Endothelial cell of umbilical vein (primary cell): ENCODE results near the gene TFAM. TPM values are rescaled to one million over a fixed set of nuclear protein-coding genes. Genes with fewer than 3 reads are reported as not detected.

Source experiments
- BruUV-seq: library from RNA; stranded (reverse); fragments of 400-500 nt; replicated peaks from 2 replicates; lab custom pipeline; 2021; lab: Mats Ljungman, UMichigan
- CTCF ChIA-PET: fragments of 300-600, 350-600 bp; sonication (Branson Sonifier 250); formaldehyde crosslinking; loops from one replicate; lab custom pipeline; 2021; ENCODE audit warnings: antibody characterized with exemption, inconsistent platforms; lab: Charles Lee
- POLR2A ChIA-PET: fragments of 300-600, 350-600 bp; sonication (Branson Sonifier 250); formaldehyde crosslinking; loops from one replicate; lab custom pipeline; 2021; ENCODE audit warnings: antibody characterized with exemption, inconsistent platforms; lab: Charles Lee
- DNase-seq: peaks from one replicate; pipeline ENCODE4 v3.0.0-alpha.2; 2011; ENCODE audit warnings: low read depth, low spot score
- FAIRE-seq: peaks from 2 replicates; lab custom pipeline; 2011; peaks lifted over from hg19 to GRCh38; lab: Jason Lieb, UNC
- H2AFZ ChIP-seq: 2 replicates; pipeline ENCODE4 v1.6.0; 2012; ENCODE audit warnings: low read depth, low read length, control low read depth, inconsistent platforms
- H3K27ac ChIP-seq: 2 replicates; pipeline ENCODE4 v1.5.1; 2011; ENCODE audit warnings: low read depth, mild to moderate bottlenecking, control low read depth, low read length, moderate library complexity; ENCODE audit not compliant: insufficient read depth
- H3K27me3 ChIP-seq, 2 experiments: 2 replicates each; pipeline versions ENCODE4 v1.6.0 to v1.6.1; 2011; ENCODE audit warnings: low read length in 2 of 2, mixed read lengths in 1 of 2; ENCODE audit not compliant: control insufficient read depth in 2 of 2, insufficient read depth in 2 of 2
- H3K36me3 ChIP-seq, 2 experiments: 2 replicates in 1 of 2; 3 replicates in 1 of 2; pipeline ENCODE4 v1.5.1; 2011; ENCODE audit warnings: low read length in 2 of 2, mild to moderate bottlenecking in 1 of 2, moderate library complexity in 1 of 2; ENCODE audit not compliant: control insufficient read depth in 2 of 2, insufficient read depth in 2 of 2; ENCODE audit errors: extremely low read depth in 1 of 2
- H3K4me1 ChIP-seq: 3 replicates; pipeline ENCODE4 v1.5.1; 2011; ENCODE audit warnings: mild to moderate bottlenecking, low read length; ENCODE audit not compliant: control insufficient read depth, insufficient read depth; ENCODE audit errors: extremely low read depth
- H3K4me2 ChIP-seq: 2 replicates; pipeline ENCODE4 v1.6.1; 2011; ENCODE audit warnings: low read length, control low read depth, mixed read lengths; ENCODE audit not compliant: insufficient read depth
- H3K4me3 ChIP-seq, 3 experiments: fragments of 200-600 bp in 1 of 3; sonication (generic), shearing (Covaris generic) in 1 of 3; replicated peaks in 1 of 3; 2 replicates each; pipeline ENCODE4 v1.5.1; 2011 to 2016; ENCODE audit warnings: control low read depth in 3 of 3, low read length in 3 of 3, mild to moderate bottlenecking in 2 of 3, inconsistent platforms in 1 of 3, low read depth in 1 of 3, moderate library complexity in 1 of 3; ENCODE audit not compliant: insufficient read depth in 1 of 3
- H3K79me2 ChIP-seq: 2 replicates; pipeline ENCODE4 v1.6.0; 2012; ENCODE audit warnings: low read length, inconsistent platforms; ENCODE audit not compliant: control insufficient read depth, insufficient read depth
- H3K9ac ChIP-seq: replicated peaks from 2 replicates; pipeline ENCODE3; 2011; ENCODE audit warnings: low read length, control low read depth; ENCODE audit not compliant: insufficient read depth; ENCODE audit errors: extremely low read depth
- H3K9me1 ChIP-seq: replicated peaks from 3 replicates; pipeline ENCODE4 v1.6.0; 2011; ENCODE audit warnings: mild to moderate bottlenecking, low read length; ENCODE audit not compliant: control insufficient read depth, insufficient read depth; ENCODE audit errors: extremely low read depth
- H3K9me3 ChIP-seq: replicated peaks from 2 replicates; pipeline ENCODE4 v1.5.1; 2012; ENCODE audit warnings: low read length, inconsistent platforms; ENCODE audit not compliant: control insufficient read depth, insufficient read depth
- H4K20me1 ChIP-seq: replicated peaks from 2 replicates; pipeline ENCODE3; 2011; ENCODE audit warnings: mild to moderate bottlenecking, low read length; ENCODE audit not compliant: control insufficient read depth, insufficient read depth; ENCODE audit errors: extremely low read depth
- CTCF ChIP-seq, 2 donors: IDR thresholded peaks; 1 replicate in 1 of 2; 2 replicates in 1 of 2; pipeline ENCODE4 v1.5.1; 2011; ENCODE audit warnings: low read length in 2 of 2, mild to moderate bottlenecking in 2 of 2, moderate library complexity in 2 of 2, control low read depth in 1 of 2, inconsistent platforms in 1 of 2, low read depth in 1 of 2; ENCODE audit not compliant: insufficient read depth in 1 of 2; ENCODE audit errors: extremely low read depth in 1 of 2
- EZH2 ChIP-seq: IDR thresholded peaks from 2 replicates; pipeline ENCODE4 v1.6.1; 2012; ENCODE audit warnings: borderline replicate concordance, low read depth, mild to moderate bottlenecking, moderate library complexity, low read length, inconsistent platforms; ENCODE audit not compliant: severe bottlenecking
- FOS ChIP-seq: IDR thresholded peaks from 2 replicates; pipeline ENCODE4 v1.6.1; 2011; ENCODE audit warnings: mild to moderate bottlenecking, low read length, moderate library complexity, borderline replicate concordance; ENCODE audit not compliant: insufficient read depth
- GATA2 ChIP-seq: IDR thresholded peaks from 2 replicates; pipeline ENCODE4 v1.7.0; 2011; ENCODE audit warnings: low read depth, mild to moderate bottlenecking, moderate library complexity, mixed read lengths, low read length; ENCODE audit not compliant: insufficient read length, insufficient read depth
- JUN ChIP-seq: IDR thresholded peaks from 2 replicates; pipeline ENCODE4 v1.6.1; 2011; ENCODE audit warnings: borderline replicate concordance, low read depth; ENCODE audit not compliant: insufficient read length, insufficient read depth
- MAX ChIP-seq: IDR thresholded peaks from 2 replicates; pipeline ENCODE4 v1.6.1; 2011; ENCODE audit not compliant: insufficient read depth, insufficient read length
- MYC ChIP-seq: IDR thresholded peaks from one replicate; pipeline ENCODE4 v1.6.1; 2011; ENCODE audit warnings: mild to moderate bottlenecking, low read depth, low read length
- POLR2A ChIP-seq: IDR thresholded peaks from 2 replicates; pipeline ENCODE4 v1.6.1; 2012; ENCODE audit warnings: low read depth, mild to moderate bottlenecking, control low read depth, low read length
- POLR2AphosphoS5 ChIP-seq: IDR thresholded peaks from 2 replicates; pipeline ENCODE4 v1.6.1; 2012; ENCODE audit warnings: low read depth, mild to moderate bottlenecking, control low read depth, low read length, moderate library complexity; ENCODE audit not compliant: insufficient read depth
- dilution Hi-C: fragments of 300-500 bp; cut with MboI; formaldehyde crosslinking; loops from one replicate; pipeline ENCODE4 v1.15.0; 2019; ENCODE audit warnings: low sequenced_read_pairs; ENCODE audit not compliant: extremely low pct_ligation_motif_present
- intact Hi-C: fragments of 100-400 bp; cut with micrococcal nuclease; formaldehyde crosslinking; loops from one replicate; pipeline ENCODE4 v1.10.0; 2022
- polyA plus RNA-seq, 4 experiments: library from polyadenylated mRNA; depleted of rRNA in 3 of 4; stranded (reverse) in 3 of 4; unstranded in 1 of 4; fragments of >200 nt; gene quantifications; 2 replicates each; pipeline versions ENCODE4 v1.2.1 to v1.2.3, GENCODE V29; 2011 to 2012; ENCODE audit warnings: missing spikeins in 1 of 4
- total RNA-seq: library from RNA; stranded (reverse); gene quantifications from 2 replicates; pipeline ENCODE4 v1.2.3, GENCODE V29; 2021

Gene TFAM
- total and polyA plus RNA-seq, 2 donors (not counting 3 experiments of a cell fraction or from before 2014, with no cell fraction given), result 21.3 to 45.1 TPM

GRCh38 chr10:58440484-58440883 lies 55.3 kb downstream of the TFAM start:
- intact Hi-C loops (no loop called here), dilution Hi-C loops (no loop called here)
- no peak for FAIRE-seq
- ChIA-PET CTCF (no interaction called here), POLR2A (no interaction called here)
- no peak overlapping the region for H3K9ac ChIP-seq
- no peaks in the 10 kb centered on the region for H3K9me3 ChIP-seq
- H4K20me1 ChIP-seq, result no peaks in the 10 kb centered on the region
- TF ChIP-seq POLR2A (no peak), CTCF (IDR thresholded peaks at IDR 0.05; ENCODE audit: extremely low read depth in 1 of 2, insufficient read depth in 1 of 2, low read depth in 1 of 2, low read length in 2 of 2) (no peak), MAX (no peak), GATA2 (no peak), MYC (no peak), POLR2AphosphoS5 (no peak), JUN (no peak), EZH2 (no peak), FOS (no peak)
- H3K9me1 ChIP-seq, result no peaks in the 10 kb centered on the region
- peaks cover 6% of the 10 kb centered on the region for H3K4me1 ChIP-seq
- no peak overlapping the region for H3K4me2 ChIP-seq
- H2AFZ ChIP-seq, result no peak overlapping the region
- no peaks in the 10 kb centered on the region for H3K79me2 ChIP-seq
- H3K4me3 ChIP-seq, result no peak overlapping the region
- peaks cover 2 to 8% of the 10 kb centered on the region in 2 experiments for H3K27me3 ChIP-seq
- no peak for DNase-seq
- H3K27ac ChIP-seq, result no peak overlapping the region
- no TSS peak for BruUV-seq
- H3K36me3 ChIP-seq, result no peaks in the 10 kb centered on the region
